Karpas-422 (cell line): ENCODE measurements around the gene HELZ. TPM values are rescaled to one million over a fixed set of nuclear protein-coding genes. Genes with fewer than 3 reads are reported as not detected.

Experiments
- DNase-seq: peaks from one replicate; pipeline ENCODE4 v3.0.0-alpha.2; 2015
- H2AFZ ChIP-seq: fragments of 200-600 bp; sonication (generic); 2 replicates; pipeline ENCODE4 v1.6.1; 2014; ENCODE audit warnings: antibody characterized with exemption, low read length, mixed read lengths
- H3K27ac ChIP-seq: fragments of 200-600 bp; sonication (generic); 2 replicates; pipeline ENCODE4 v1.5.1; 2014; ENCODE audit warnings: mild to moderate bottlenecking, low read length, moderate library complexity
- H3K27me3 ChIP-seq: fragments of 200-600 bp; sonication (generic); 2 replicates; pipeline ENCODE4 v1.6.1; 2014; ENCODE audit warnings: low read length, mixed read lengths
- H3K36me3 ChIP-seq: fragments of 200-600 bp; sonication (generic); 2 replicates; pipeline ENCODE4 v1.6.1; 2014; ENCODE audit warnings: low read length, mixed read lengths; ENCODE audit not compliant: insufficient read depth
- H3K4me1 ChIP-seq: fragments of 200-600 bp; sonication (generic); 2 replicates; pipeline ENCODE4 v1.6.1; 2014; ENCODE audit warnings: mild to moderate bottlenecking, low read length, mixed read lengths
- H3K4me2 ChIP-seq: fragments of 200-600 bp; sonication (generic); 2 replicates; pipeline ENCODE4 v1.6.1; 2014; ENCODE audit warnings: low read length, low read depth, mild to moderate bottlenecking; ENCODE audit not compliant: poor library complexity, severe bottlenecking
- H3K4me3 ChIP-seq: fragments of 200-600 bp; sonication (generic); 2 replicates; pipeline ENCODE4 v1.5.1; 2014; ENCODE audit warnings: mild to moderate bottlenecking, antibody characterized with exemption, low read length, mixed read lengths
- H3K79me2 ChIP-seq: fragments of 200-600 bp; sonication (generic); 2 replicates; pipeline ENCODE4 v1.6.1; 2014; ENCODE audit warnings: mild to moderate bottlenecking, low read length, mixed read lengths
- H3K9ac ChIP-seq: fragments of 200-600 bp; sonication (generic); 2 replicates; pipeline ENCODE4 v1.6.0; 2014; ENCODE audit warnings: low read length
- H3K9me2 ChIP-seq: fragments of 200-600 bp; sonication (generic), shearing (Covaris generic); replicated peaks from 2 replicates; pipeline ENCODE4 v1.6.0; 2014; ENCODE audit warnings: mild to moderate bottlenecking, low read length, moderate library complexity; ENCODE audit not compliant: insufficient read depth
- H3K9me3 ChIP-seq: fragments of 300-700, 200-600 bp; sonication (generic); 2 replicates; pipeline ENCODE4 v1.6.1; 2014; ENCODE audit warnings: low read length, mixed read lengths
- H4K20me1 ChIP-seq: fragments of 200-600 bp; sonication (generic); 2 replicates; pipeline ENCODE4 v1.6.1; 2014; ENCODE audit warnings: mild to moderate bottlenecking, antibody characterized with exemption, low read length, low read depth; ENCODE audit not compliant: insufficient read depth
- total RNA-seq: library from RNA; depleted of rRNA; stranded (reverse); fragments of >200 nt; shearing (Covaris generic); gene quantifications from 2 replicates; pipeline ENCODE4 v1.2.3, GENCODE V29; 2014; ENCODE audit warnings: low replicate concordance

HELZ gene
- total RNA-seq, 1 experiment from 2014 or later = 77.9 TPM

DNA sequence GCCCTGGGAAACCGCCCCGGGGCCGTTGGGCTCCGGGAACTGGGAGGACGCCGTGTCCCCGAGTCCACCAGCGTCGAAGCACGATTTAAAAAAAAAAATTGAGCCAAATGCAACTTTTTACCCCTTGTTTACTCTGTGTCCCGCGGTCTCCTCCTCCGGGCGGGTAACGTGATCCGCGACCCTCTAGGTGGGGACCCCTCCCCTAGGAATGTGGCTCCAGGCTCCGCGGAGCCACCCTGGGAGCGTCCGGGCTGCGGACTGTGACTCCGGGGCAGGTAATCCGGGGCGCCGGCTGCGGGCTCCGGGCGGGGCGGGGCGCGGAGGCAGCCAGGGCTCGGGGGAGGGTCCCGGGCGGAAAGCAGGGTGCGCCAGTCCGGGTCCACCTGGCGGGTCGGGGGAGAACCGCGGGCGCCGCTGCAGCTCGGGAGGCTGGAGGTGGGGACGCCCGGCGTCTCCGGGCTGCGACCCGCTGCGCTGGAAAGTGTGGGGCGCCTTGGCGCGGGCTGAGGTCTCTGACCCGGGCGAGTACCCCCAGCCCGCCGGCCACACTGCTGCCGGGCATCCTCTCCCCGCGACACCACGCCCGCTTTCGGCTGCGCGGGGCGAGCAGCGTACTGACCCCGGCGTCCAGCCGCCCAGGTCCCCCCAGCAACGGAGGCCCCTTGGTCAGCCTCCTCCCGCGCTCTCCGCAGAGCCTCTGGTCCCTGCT lies 852 bp upstream of the HELZ start:
- Histone ChIP-seq H3K9ac (peak overlapping the region; percentile 94), H2AFZ (peak overlapping the region; percentile 100), H3K79me2 (peaks cover 39% of the 10 kb centered on the region), H3K4me3 (peak overlapping the region; percentile 80), H3K9me2 (no peaks in the 10 kb centered on the region), H3K36me3 (peaks cover 10% of the 10 kb centered on the region; the same call in 1 of the 2 replicates), H3K27me3 (no peaks in the 10 kb centered on the region), H3K27ac (no peak overlapping the region), H3K4me2 (peak overlapping the region; percentile 82), H4K20me1 (peaks cover 13% of the 10 kb centered on the region; the same call in 1 of the 2 replicates), H3K4me1 (peaks cover 38% of the 10 kb centered on the region), H3K9me3 (no peaks in the 10 kb centered on the region)
- DNase-seq = peak; percentile 60

DNA sequence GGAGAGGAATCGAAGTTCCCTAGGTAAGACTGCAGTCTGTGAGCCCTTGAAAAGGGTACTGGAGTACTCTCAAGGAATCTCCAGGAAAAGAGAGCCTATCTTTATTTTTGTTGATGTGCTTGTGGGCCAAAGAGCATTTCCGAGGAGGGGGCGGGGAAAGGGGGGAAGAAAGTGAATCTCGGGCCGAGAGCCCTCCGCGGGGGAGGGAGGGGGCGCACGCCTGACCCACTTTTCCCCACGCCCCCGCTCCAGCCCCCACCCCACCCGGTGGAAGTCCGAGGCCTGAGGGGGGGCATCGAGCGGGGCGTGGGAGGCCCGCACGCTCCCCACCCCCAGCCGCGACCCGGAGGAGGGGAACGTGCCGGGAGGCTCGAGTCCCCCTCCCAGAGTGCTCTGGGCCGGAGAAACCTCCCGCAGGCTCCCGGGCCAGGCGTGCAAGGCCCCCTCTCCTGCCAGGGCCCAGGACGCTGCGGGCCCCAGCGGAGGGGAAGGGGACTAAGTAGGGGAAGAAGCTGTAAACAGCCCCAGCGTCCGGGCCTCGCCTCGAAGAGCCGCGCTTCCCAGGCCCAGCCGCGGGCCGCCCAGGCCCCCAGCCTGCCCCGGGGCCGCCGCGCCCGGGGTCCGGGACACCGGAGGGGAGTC lies 444 bp downstream of the HELZ start:
- Histone ChIP-seq H2AFZ (peak overlapping the region; percentile 100; the same call in 1 of the 2 replicates), H3K4me1 (peaks cover 38% of the 10 kb centered on the region), H3K4me2 (peak overlapping the region; percentile 82), H3K9ac (peak overlapping the region; percentile 94), H3K9me3 (no peaks in the 10 kb centered on the region), H3K27ac (peak overlapping the region; percentile 35; the same call in 1 of the 2 replicates), H3K4me3 (peak overlapping the region; percentile 80), H3K36me3 (peaks cover 22% of the 10 kb centered on the region; the same call in 1 of the 2 replicates), H3K27me3 (no peaks in the 10 kb centered on the region), H3K79me2 (peaks cover 52% of the 10 kb centered on the region), H4K20me1 (peaks cover 13% of the 10 kb centered on the region; the same call in 1 of the 2 replicates), H3K9me2 (no peaks in the 10 kb centered on the region)
- no peak for DNase-seq

DNA sequence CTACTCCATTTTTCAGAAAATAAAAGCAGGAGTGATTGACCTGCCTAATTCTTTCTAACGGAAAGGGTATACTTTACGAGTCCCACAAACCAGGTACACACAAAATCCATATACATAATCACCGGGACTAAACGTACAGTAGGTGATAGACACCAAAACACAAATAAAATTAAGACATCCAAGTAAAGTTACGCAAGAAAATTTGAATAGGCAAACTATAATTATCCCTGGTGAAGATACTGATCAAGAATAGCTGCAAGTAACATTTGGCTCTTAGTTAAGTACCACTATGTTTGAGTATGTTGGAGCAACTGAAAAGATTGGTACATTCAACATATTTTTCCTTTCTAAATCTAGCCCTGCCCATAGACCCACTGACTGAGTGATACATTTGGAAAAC lies 1.7 kb downstream of the HELZ start:
- peaks cover 63% of the 10 kb centered on the region for H3K79me2 ChIP-seq
- no peaks in the 10 kb centered on the region for H3K9me3 ChIP-seq
- H4K20me1 ChIP-seq = peaks cover 13% of the 10 kb centered on the region; the same call in 1 of the 2 replicates
- DNase-seq = no peak
- no peaks in the 10 kb centered on the region for H3K9me2 ChIP-seq
- H3K4me3 ChIP-seq = peak overlapping the region; percentile 80
- no peak overlapping the region for H2AFZ ChIP-seq
- peaks cover 38% of the 10 kb centered on the region for H3K4me1 ChIP-seq
- peaks cover 29% of the 10 kb centered on the region for H3K36me3 ChIP-seq
- H3K9ac ChIP-seq = peak overlapping the region; percentile 94
- no peaks in the 10 kb centered on the region for H3K27me3 ChIP-seq
- H3K27ac ChIP-seq = no peak overlapping the region
- H3K4me2 ChIP-seq = peak overlapping the region; percentile 82

DNA sequence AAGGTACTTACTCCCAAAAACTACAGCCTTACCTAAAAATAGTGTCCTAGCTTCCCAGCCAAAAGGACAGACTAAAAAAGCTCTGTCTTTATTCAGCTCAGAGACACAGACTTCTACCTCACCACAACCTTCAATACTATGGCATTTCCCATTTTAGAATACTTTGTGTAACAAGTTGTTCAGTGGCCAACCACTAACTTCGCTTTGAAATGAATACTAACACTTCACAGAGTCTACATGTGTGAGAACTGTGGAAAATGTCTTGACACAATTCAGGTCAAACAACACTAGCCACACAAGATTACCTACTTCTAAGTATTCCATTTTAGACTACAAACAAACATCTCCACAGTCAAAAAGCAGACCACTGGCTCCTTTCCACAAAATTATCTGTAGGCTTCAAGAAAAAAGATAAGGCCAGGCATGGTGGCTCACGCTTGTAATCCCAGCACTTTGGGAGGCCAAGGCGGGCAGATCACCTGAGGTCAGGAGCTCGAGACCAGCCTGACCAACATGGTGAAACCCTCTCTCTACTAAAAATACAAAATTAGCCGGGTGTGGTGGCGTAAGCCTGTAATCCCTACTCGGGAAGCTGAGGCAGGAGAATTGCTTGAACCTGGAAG lies 3.2 kb downstream of the HELZ start:
- Histone ChIP-seq H3K9ac (no peak overlapping the region), H4K20me1 (peaks cover 12% of the 10 kb centered on the region; the same call in 1 of the 2 replicates), H3K4me3 (no peak overlapping the region), H3K4me1 (peaks cover 38% of the 10 kb centered on the region), H3K36me3 (peaks cover 32% of the 10 kb centered on the region), H3K4me2 (no peak overlapping the region), H3K79me2 (peaks cover 72% of the 10 kb centered on the region), H2AFZ (no peak overlapping the region), H3K27me3 (no peaks in the 10 kb centered on the region), H3K9me2 (no peaks in the 10 kb centered on the region), H3K9me3 (no peaks in the 10 kb centered on the region), H3K27ac (no peak overlapping the region)
- no peak for DNase-seq

DNA sequence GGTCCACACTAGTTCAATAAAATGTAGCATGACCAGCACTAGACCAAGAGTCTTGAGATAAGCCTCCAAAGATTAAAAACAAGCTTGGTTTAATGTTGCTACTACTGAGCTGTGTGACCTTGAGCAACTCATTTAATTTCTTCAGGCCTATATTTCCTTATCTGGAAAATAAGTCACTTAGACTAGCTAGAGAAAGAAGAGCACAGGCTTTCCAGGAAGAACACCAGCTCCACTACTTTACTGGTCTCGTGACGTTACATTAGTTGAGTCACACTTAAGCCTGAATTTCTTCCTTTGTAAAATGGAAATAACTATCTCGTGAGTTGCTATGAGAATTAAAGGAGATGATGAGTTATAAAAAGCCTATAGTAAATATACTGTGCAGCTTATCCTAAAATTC lies 5.4 kb downstream of the HELZ start:
- Histone ChIP-seq H4K20me1 (peaks cover 5% of the 10 kb centered on the region; the same call in 1 of the 2 replicates), H3K79me2 (peaks cover 86% of the 10 kb centered on the region), H2AFZ (no peak overlapping the region), H3K27ac (no peak overlapping the region), H3K36me3 (peaks cover 44% of the 10 kb centered on the region), H3K4me3 (no peak overlapping the region), H3K9me2 (no peaks in the 10 kb centered on the region), H3K27me3 (no peaks in the 10 kb centered on the region), H3K4me2 (no peak overlapping the region), H3K9me3 (no peaks in the 10 kb centered on the region), H3K9ac (no peak overlapping the region), H3K4me1 (peaks cover 25% of the 10 kb centered on the region)
- no peak for DNase-seq

DNA sequence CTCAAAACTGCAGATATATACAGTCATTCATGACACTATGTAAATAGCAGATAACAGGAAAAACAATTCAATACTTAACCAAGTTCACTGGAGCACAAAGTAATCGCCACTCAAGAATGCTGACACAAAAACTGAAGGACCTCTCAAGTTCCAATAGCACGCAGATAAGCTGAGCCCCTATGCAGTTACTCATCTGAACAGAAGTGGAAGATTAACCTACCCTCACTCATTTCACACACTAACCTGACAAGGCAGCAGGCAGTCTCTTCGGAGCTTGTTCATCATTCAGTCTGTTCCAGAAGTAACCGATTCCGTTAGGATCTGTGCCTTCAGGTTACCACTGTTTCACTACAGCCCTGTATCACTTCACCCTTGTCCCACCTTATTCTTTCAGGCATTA lies 6.0 kb downstream of the HELZ start:
- no peak for DNase-seq
- no peaks in the 10 kb centered on the region for H3K9me2 ChIP-seq
- no peak overlapping the region for H3K4me3 ChIP-seq
- H4K20me1 ChIP-seq = peaks cover 4% of the 10 kb centered on the region; the same call in 1 of the 2 replicates
- H3K4me2 ChIP-seq = no peak overlapping the region
- H3K9ac ChIP-seq = no peak overlapping the region
- no peaks in the 10 kb centered on the region for H3K27me3 ChIP-seq
- H3K27ac ChIP-seq = no peak overlapping the region
- H2AFZ ChIP-seq = no peak overlapping the region
- no peaks in the 10 kb centered on the region for H3K9me3 ChIP-seq
- H3K36me3 ChIP-seq = peaks cover 44% of the 10 kb centered on the region
- peaks cover 84% of the 10 kb centered on the region for H3K79me2 ChIP-seq
- peaks cover 25% of the 10 kb centered on the region for H3K4me1 ChIP-seq

DNA sequence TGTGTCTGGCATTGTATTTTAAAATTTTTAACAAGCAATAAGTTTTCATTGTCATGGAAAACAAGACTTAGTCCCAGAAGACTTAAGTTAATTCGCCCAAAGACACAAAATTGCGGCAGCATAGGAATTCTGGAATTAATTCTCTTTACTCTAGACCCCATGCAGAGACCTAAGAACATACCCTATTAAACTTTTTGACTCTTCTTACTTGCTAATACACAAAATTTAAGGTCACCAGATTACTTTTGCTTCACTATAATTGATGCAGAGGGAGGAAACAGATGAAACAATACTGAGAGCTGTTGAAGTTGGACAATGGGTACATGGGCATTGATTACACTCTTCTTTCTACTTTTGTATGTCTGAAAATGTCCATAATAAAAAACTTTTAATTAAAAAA lies 12.6 kb downstream of the HELZ start:
- H3K9ac ChIP-seq = no peak overlapping the region
- H3K4me2 ChIP-seq = no peak overlapping the region
- H3K9me2 ChIP-seq = no peaks in the 10 kb centered on the region
- no peaks in the 10 kb centered on the region for H4K20me1 ChIP-seq
- no peak overlapping the region for H3K27ac ChIP-seq
- H3K4me3 ChIP-seq = no peak overlapping the region
- no peaks in the 10 kb centered on the region for H3K4me1 ChIP-seq
- H3K36me3 ChIP-seq = peaks cover 36% of the 10 kb centered on the region
- no peak overlapping the region for H2AFZ ChIP-seq
- DNase-seq = no peak
- no peaks in the 10 kb centered on the region for H3K9me3 ChIP-seq
- H3K27me3 ChIP-seq = no peaks in the 10 kb centered on the region
- peaks cover 87% of the 10 kb centered on the region for H3K79me2 ChIP-seq
